Forelimb muscle (tissue), 1 donor: ENCODE results near the gene SORCS2. TPM values are rescaled to one million over a fixed set of nuclear protein-coding genes. Genes with fewer than 3 reads are reported as not detected.

Experiments
- DNase-seq: peaks from one replicate; pipeline ENCODE4 v3.0.0-alpha.2; 2013; ENCODE audit warnings: low read depth
- polyA plus RNA-seq: library from polyadenylated mRNA; unstranded; fragments of 120-200 nt; gene quantifications from one replicate; pipeline ENCODE4 v1.2.1, GENCODE V29; 2013; ENCODE audit not compliant: insufficient read length

Gene SORCS2
- polyA plus RNA-seq, 1 donor: 8.8 TPM

DNA sequence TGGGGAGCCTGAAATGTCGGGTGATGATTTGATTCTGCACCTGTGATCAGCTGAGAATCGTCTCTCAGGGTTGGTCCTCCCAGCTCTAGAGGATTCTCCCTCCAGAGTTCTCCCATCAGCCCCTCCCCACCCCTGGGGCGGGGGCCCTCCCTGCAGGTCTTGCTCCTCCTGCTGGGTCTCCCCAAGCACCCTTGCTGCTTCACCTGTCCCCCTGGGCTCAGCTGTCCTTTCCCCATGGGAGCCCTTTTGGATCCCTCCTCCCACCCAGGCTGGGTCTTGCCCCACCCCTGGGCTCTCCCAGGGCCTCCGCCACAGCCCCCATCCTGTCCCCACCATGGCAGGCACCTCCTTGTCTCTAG, 220.2 kb downstream of the SORCS2 start:
- no peak for DNase-seq

DNA sequence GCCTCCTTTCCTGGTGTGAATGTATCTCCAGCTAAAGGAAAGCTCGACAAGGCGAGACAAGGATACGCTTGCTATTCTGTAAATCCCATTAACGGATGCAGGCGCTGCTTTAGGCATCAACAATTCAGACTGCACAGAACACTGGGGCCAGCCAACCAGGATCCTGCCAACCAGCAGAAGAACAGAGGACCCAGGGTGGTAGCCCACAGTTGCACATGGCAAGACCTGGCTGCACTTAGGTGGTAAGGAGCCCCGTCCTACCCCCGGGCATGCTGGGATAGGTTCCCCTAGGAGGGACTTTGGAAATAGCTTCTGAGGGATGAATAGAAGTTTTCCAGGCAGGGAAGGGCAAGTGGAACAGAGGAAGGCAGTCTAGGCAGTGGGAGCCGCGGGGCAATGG, 221.7 kb downstream of the SORCS2 start:
- no peak for DNase-seq

DNA sequence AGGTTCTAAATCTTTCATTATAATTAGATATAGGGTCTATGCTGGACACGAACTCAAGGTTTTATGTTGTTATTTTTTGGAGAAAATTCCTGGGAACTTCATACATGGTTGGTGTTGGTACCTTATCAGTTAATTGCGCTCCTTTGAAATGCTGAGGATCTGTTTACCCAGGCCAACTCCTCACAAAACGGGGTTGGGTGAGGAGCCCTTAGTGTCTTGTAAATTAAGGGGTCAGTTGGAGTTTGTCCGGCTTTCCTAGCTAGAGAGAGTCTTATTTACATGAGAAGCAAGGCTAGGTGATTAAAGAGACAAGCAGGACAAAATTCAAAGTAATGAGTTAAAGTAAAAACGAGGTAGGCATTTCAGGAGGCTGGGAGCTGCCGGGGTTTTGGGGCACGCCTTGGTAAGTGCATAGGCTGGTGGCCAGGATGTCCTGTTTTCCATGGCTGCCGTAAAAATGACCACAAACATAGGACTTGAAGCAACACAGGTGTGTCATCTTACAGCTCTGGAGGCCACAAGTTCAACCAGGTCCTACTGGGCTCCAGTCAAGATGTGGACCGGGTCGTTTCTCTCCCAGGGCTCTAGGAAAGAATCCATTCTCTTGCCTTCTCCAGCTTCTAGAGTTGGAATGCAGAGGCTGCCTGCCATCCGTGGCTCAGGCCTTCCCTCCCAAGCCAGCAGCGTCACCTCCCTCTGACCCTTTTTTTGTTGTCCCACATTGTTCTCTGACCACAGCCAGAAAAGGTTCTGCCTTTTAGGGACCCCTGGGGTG, 222.6 kb downstream of the SORCS2 start:
- no peak for DNase-seq

DNA sequence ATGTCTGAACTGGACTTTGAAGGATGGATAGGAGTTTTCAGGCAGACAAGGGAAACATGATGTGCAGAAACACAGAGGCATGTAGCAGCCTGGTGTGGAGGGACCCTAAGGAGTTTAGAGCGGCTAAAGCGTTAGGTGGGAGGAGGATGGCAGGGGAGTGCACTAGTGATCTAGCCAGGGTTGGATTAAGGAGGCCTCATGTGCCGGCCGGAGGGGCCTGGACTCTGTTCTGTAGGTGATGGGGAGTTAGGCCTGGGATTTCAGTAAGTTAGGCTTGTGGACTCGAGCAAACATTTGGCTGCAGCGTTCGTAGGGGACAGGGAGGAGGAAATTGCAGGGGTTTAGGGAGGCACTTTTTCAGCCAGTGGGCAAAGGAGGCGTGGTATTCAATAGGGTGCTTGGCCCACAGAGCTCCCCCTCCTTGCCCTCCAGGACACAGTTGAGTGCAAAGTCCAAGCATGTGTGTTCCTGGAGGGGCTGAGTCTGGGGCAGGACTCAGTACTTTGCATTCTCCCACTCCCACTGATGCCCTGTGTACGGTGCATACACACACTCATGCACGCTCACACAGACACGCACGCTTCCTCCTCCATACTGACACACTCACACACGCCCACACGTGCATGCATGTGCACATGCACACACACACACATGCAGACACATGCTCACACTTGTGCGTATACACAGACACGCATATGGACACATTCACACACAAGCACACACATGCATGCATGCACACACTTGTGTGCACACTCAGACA, 223.8 kb downstream of the SORCS2 start:
- DNase-seq: no peak

DNA sequence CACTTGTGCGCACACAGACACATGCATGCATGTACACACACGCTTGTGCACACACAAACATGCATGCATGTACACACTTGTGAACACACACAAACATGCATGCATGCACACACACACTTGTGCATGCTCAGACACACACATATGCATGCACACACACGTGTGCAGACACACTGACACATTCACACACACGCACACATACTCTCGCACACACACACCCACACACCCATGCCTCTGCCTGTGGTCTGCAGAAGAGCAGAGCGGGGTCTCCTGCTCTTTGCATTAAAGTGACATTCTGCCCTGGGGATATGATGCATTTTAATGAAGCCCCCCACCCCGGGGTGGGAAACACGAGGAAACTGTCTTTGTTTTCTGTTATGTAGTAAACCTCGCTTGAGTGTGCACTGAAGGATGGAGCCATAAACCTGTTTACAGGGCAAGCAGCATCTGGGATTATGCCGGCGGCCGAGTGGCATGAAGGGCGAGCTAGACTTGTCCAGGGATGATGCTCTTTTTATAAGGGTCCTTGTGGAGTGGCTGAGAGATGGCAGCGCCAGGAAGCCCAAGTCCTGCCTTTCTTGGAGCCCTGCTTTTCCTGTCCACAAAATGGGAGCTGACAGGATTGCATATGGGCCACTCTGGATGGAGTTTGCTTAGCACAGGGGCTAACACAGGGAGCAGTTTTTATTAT, 224.6 kb downstream of the SORCS2 start:
- no peak for DNase-seq

DNA sequence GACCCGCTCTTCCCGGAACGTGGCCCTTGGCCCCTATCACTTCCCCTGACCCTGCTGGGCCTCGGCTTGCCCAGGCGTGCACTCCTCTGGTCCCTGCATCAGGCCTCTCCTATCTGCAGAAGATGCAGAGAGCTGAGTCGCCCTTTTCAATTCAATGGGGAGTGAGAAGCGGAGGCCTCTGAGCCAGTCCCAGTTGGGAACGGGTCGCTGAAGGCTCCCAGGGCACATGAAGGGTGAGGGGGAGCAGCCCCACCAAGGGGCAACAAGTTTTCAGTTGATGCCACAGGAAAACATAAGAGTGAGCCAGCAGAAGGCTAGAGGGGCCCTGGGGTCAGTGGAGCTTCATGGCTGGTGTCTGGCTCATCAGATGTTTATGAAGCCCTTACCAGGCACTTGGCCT, 225.3 kb downstream of the SORCS2 start:
- DNase-seq: no peak

DNA sequence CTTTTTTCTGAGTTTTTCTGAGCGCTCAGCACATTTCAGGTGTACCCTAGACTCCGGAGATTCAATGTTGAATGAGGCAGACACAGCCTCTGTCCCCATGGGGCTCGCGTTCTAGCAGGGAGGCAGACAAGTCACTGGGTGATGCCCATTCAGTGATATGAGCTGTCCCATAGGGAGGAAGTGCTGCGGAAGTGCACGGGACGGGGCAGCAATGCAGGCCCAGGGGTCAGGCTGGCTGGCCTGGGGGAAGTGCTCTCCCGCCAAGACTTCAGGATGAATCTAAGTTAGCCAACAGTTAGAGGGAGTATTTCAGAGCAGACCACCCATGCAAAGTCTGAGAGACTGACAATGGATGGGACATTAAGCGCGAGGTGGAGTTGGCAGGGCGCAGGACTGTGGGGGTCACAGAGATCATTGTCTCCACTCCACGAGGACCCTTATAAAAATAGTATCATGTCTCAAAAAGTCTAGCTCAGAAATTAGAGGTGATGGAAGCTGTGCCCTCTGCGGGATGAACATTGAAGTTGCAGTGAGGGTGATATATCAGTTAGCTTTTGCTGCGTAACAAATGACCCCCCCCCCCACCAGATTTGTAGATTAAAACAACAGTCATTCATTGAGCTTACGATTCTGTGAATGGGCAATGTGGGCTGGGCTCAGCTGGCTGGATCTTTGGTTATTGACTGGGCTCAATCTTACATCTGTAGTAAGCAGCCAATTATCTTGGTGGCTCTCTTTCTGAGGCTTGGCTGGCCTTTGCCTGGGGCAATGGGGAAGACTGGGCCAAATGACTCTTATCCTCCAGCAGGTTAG, 226.0 kb downstream of the SORCS2 start:
- DNase-seq: no peak

DNA sequence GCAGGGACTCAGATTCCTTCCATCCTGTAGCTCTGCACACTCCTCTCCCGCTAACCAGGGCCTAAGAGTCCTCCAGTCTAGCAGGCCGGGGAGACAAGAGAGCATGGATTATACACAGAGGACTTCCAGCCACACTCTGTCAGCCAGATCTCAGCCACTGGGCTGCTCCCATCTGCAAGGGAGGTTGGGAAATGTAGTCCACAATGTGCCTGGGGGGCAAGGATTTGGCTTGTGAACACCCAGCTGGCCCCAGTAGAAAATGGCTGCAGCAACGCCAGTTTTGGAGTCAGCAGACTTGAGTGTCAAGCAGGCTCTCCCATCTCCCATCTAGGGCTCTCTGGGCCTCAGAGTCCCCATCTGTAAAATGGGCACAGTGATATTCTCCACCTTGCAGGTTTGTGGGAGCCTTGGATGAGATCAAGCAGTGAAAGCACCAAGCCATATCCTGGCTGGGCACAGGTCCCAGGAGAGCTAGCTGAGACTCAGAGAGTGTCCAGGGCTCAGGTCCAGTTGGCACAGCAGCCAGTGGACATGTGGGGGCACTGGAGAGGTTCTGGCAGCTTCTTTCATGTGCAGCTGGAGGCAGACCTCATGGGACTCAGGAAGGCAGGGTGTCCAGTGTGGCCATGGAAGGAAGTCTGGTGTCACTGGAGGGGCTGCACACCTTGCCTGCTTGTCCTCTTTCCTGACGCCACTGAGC, 227.8 kb downstream of the SORCS2 start:
- DNase-seq: no peak

DNA sequence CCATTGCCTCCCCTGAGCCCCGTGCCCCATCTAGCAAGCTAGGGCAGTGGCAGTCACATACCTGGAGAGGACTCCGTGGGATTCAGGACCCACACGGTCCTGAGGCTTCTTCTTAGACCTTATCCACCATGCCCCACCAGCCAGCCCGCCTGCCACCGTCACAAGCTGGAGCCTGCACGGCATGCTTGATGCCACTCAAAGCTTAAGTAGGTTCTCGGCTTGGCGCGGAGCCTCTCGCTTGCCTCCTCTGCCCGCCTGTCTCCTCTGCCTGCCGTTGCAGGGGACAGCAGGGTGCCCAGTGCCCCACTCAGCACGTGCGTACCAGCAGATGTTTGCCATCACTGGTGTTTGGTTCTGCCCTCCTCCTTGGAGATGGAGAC, 228.3 kb downstream of the SORCS2 start:
- DNase-seq: no peak

DNA sequence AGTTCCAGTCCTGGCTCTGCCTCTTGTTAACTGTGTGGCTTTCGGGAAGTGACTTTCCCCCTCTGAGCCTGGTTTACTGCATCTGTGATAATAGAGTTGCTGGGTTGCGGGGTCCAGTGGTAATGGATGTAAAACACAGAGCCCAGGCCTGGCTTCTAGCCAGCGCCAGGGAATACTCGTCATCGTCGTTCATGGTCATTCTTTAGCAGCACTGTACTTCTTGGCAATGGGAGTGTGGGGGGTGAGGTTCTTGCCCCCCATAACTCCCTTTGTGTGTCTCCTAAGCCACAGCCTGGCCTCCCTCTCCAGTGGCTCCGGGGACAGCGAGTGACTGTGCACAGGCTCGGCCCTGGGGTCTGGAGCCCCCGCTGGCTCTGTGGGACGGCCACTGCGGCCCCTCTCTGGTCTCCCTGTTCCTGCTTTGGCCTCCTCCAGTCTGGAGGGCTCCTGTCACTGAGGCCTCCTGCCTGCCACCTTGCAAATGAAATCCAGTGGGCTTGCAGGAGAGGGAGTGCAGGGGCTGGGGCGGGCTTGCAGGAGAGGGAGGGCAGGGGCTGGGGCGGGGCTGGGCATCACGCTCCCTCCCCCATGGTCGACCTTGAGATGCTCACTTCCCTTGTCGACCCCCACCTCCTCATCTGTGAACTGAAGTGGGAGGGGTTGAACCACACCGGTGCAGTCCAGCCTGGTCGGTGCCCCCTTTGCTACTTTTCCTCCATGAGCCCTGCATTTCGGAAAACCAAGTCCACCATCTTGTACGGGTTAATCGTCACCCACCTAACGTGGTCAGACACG, 229.2 kb downstream of the SORCS2 start:
- DNase-seq: no peak

DNA sequence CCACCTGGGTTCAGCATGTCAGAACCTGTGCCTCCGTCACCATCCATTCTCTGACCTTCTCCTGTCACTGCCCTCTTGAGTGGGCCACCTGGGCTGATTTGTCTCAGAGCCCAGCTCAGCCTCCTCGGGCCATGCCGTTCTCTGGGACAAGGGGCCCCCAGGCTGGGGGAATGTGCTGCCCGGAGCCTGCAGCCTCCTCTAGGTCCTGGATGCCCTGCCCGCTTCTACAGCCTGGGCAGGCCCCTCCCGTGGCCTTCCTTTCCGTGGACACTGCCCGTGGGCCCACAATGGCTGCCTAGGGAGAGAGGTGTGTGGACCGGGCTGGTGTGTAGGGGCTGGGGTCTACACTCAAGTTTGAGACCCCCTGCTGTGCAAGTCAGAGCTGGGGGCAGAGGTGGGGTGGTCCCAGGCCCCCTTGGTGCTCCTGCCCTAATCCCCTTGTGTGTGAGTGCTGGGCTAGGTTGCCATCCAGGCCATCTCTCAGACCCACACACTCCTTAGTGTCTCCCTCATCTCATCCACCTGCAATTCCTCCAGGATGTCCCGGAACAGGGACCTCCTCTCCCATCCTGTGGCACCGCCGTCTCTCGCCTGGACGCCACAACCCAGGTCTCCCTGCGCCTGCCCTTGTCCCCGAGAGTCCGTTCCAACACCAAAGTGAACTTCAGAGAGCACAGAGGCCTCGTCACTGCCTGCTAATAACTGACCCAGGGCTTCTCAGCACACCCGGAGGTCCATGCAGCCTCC, 230.0 kb downstream of the SORCS2 start:
- no peak for DNase-seq

DNA sequence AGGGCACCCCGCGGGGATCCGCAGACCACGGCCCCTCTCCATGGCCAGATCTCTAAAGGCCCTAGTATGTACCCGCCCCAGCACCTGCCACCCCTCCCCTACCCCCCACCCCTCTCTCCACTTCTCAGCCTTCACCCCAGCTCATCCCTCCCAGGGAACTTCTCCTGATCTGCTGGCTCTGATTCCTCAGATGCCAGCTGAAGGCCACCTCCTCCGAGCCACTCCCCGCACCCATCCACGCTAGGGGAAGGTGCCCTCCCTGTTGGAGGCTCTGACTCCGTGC, 230.5 kb downstream of the SORCS2 start:
- no peak for DNase-seq

DNA sequence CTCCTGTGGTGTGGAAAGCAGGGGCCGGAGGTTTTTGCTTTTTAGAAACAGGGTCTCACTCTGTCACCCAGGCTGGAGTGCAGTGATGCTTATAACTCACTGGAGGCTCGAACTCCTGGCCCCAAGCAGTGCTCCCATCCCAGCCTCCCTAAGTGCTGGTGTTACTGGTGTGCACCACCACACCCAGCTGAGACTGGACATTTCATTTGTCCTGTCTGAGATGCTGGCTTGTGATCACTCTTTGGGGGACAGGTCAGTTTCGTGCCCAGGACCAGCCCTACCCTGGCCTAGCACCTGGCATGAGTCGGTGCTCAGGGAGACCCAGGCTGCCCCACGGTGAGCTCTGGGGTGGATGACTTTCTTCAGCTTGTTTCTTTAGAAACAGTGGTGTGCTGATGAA, 231.1 kb downstream of the SORCS2 start:
- no peak for DNase-seq

DNA sequence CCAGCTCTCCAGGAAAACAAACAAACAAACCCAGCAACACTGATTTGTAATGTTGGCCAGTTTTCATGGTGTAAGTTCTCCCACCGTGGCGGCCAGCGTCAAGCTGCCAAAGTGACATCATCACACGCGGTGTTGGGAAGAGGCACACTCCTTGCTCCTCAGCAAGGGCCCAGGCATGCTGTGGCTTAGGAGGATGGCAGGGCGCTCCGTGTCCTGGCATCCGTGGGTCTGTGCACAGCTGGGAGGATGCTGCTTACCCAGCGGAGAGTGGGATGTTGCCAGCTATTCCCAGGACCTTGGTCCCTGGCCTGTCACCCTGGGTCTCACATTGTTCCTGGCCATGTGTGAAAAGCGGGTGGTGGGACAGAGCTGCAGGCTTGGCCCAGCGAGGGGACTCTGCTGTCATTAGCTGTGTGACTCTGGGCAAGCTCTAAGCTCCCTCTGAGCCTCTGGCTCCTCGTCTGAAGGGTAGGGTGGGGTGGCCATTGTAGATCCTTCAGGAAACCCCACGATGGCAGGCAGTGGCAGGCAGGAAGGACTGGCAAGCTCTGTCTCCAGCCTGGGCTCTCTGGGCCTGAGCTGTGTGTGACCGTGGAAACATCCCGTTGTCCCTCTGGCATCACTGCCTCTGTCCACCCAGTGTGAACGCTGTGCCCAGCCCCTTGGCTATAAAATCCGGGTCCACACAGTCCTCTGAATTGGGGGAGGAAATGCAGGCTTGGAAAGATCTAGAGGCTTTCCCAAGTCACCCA, 231.6 kb downstream of the SORCS2 start:
- peak; percentile 46 for DNase-seq

DNA sequence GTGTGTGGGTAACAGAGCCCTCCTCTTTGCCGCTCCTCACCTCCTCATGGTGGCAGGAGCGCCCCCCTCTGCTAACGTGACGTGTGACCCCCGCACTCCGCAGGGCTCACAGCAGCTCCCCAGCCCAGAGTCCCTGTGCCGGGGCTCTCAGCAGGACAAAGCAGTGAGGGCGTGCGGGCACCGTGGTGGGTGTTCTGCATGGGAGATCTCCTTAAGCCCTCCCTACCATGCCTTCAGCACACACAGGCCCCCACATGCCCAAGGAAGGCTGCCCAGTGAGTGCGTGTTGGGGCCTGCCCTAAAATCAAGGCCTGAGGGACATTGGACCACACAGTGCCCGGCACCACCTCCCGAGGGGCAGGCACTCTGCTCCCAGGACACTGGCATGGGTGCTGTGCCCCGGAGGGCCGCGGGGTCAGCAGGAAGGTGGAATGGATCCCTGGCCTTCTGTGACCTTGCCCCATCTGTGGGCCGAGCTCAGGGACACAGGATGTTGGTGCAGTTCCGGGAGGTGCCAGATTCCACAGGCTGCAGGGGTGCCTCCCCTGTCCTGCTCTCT, 232.3 kb downstream of the SORCS2 start:
- DNase-seq: no peak

DNA sequence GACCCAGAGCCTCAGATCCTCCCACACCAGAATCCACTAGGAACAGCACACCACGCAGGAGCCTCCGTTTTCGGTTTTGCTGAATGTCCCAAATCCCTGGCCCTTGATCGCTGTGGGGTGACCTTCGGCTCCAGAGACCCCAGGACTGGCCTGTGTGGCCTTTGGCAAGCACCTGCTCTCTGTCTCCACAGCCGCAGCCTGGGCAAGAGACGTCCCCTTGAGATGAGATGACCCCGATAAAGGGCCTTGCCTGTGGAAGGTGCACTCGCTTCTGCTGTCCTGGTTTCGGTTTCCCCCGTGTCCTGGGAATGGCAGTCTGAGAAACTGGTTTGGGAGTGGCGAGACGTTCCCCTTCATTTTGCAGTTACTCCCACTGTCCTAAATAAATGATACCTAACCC, 232.8 kb downstream of the SORCS2 start:
- no peak for DNase-seq

DNA sequence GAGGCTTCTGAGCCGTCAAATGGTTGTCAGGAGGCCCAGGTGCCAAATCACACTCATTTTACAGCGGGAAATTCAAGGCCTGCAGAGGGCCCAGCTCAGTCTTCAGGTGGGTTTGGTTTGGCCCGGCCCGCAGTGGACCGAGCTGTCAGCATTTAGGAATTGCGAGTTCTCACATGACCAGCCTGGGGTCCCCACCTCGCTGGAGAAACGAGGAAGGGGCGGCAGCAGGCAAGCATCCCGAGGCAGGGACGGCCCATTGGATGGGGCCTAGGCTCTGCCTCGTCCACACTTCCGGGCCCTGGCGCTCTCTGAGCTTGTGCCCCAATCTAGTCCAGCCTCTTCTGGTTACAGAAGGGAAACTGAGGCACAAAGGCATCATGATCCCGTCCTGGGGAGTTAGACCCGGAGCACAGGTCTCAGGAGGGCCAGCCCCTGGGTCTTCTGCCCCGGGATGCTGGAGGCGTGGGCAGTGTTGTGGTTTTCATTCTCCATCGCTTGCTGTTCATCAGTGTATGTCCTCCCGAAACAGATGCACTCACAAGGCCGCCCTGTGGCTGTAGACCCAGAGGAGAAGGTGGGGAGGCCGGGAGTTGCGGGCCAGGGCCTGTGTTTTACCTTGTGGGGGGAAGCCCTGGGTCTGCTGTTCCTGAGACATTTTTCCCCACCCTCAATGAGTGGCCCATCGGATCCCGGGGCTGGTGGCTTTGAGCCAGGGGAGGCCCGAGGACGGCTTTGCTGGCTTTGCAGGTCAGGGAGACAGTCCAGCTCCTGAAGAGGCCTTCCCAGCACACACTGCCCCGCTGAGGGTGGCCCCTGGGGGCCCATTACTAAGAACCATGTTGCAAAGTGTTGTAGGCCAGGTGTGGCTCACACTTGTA, 233.5 kb downstream of the SORCS2 start:
- DNase-seq: no peak
